Dedifferentiated amniotic fluid mesenchymal stem cell (primary cell): ENCODE results near the gene CATSPERZ.
"Not testable (repeated sequence)": the region's sequence is repeated elsewhere in the genome, so short reads cannot be mapped to it uniquely, and the experiment has no call there.

Experiments
- DNase-seq: peaks from one replicate; pipeline ENCODE4 v3.0.0-alpha.2; 2016; ENCODE audit errors: extremely low spot score

CATSPERZ gene

GRCh38 chr11:64303109-64304031 lies 3.2 kb downstream of the CATSPERZ start:
- no peak for DNase-seq

GRCh38 chr11:64304032-64304315 lies 3.8 kb downstream of the CATSPERZ start:
- DNase-seq = no peak

- DNase-seq = peak; percentile 86
These were observed 4.3 kb downstream of the CATSPERZ start for GRCh38 chr11:64304316-64305072.

GRCh38 chr11:64305075-64305690 lies 5.0 kb downstream of the CATSPERZ start, which contains the start of gene ESRRA:
Gene ESRRA (plus strand): TSS chr11:64305524. CDS start chr11:64307180, 1,656 bp downstream.
- DNase-seq = peak; percentile 96

- DNase-seq = no peak
These were observed 5.8 kb downstream of the CATSPERZ start for GRCh38 chr11:64305691-64306562.

GRCh38 chr11:64306563-64306875 lies 6.4 kb downstream of the CATSPERZ start:
- DNase-seq = no peak

GRCh38 chr11:64306876-64307622 lies 6.9 kb downstream of the CATSPERZ start:
- DNase-seq = no peak

- DNase-seq = not testable (repeated sequence)
These were observed 7.6 kb downstream of the CATSPERZ start for GRCh38 chr11:64307795-64308194.

GRCh38 chr11:64312947-64313346 lies 12.8 kb downstream of the CATSPERZ start:
- DNase-seq = no peak

- no peak for DNase-seq
These were observed 13.5 kb downstream of the CATSPERZ start for GRCh38 chr11:64313491-64314145.

- no peak for DNase-seq
These were observed 14.1 kb downstream of the CATSPERZ start for GRCh38 chr11:64314146-64314804.

- no peak for DNase-seq
These were observed 14.8 kb downstream of the CATSPERZ start for GRCh38 chr11:64314805-64315561.

GRCh38 chr11:64315667-64316526 lies 15.7 kb downstream of the CATSPERZ start:
- DNase-seq = not testable (repeated sequence)

GRCh38 chr11:64316672-64317324 lies 16.6 kb downstream of the CATSPERZ start:
- DNase-seq = no peak

GRCh38 chr11:64317325-64317960 lies 17.3 kb downstream of the CATSPERZ start, which contains the start of gene TRMT112:
Gene TRMT112 (minus strand): TSS chr11:64317559. CDS start chr11:64317526, 33 bp downstream.
- DNase-seq = peak; percentile 98

- DNase-seq = peak; percentile 96
These were observed 18.0 kb downstream of the CATSPERZ start, which contains the start of gene PRDX5 for GRCh38 chr11:64317961-64318765. Gene PRDX5 (plus strand): TSS chr11:64318121. CDS start chr11:64318216, 95 bp downstream.
